Measurements from ENCODE around the gene HSPA1A. TPM values are rescaled to one million over a fixed set of nuclear protein-coding genes. Genes with fewer than 3 reads are reported as not detected.

The HSPA1A gene
- total and polyA plus RNA-seq, 9 of the 15 experiments (the other 6 are each of a cell fraction or from before 2014, with no cell fraction given), result 2.2 to 273 (median 107) TPM

GRCh38 chr6:31860349-31860748 is 45.0 kb downstream of the HSPA1A start:
- peaks cover 52% of the 10 kb centered on the region; the same call in 2 of the 3 replicates for H3K36me3 ChIP-seq (ENCODE audit: control insufficient read depth, insufficient read depth, low read length)
- H3K27me3 ChIP-seq (ENCODE audit: control insufficient read depth in 2 of 2, insufficient read depth in 2 of 2, low read length in 2 of 2), result no peaks in the 10 kb centered on the region
- ChIA-PET POLR2A (interaction anchor here (0.6 to 6.2 kb wide), 8 partner anchors 10 to 209 kb away, joined by 3 to 91 read pairs (median 8); partner anchors contain the start of genes GPANK1 and HSPA1B), CTCF (ENCODE audit: low intra/inter-chr PET ratio) (no interaction called here)
- H3K9ac ChIP-seq (ENCODE audit: insufficient read depth in 1 of 2, low read depth in 2 of 2, low read length in 2 of 2), result peak overlapping the region in 1 of 2 experiments; percentile 40; a peak in 2 of 4 replicates
- BruUV-seq (replicated peaks), result no TSS peak
- DNase-seq (ENCODE audit: extremely low read depth in 1 of 4, low spot score in 3 of 4) (no peak), FAIRE-seq (no peak), ATAC-seq (no peak)
- H3K4me1 ChIP-seq (replicated peaks in 1 of 2; ENCODE audit: control insufficient read depth in 2 of 2, insufficient read depth in 2 of 2, low read length in 2 of 2), result peaks cover 11 to 37% of the 10 kb centered on the region in 2 experiments; a peak in 4 of 5 replicates
- peaks cover 20% of the 10 kb centered on the region for H3K79me2 ChIP-seq (ENCODE audit: control insufficient read depth, insufficient read depth, low read length)
- TF ChIP-seq E2F6 (IDR thresholded peaks at IDR 0.05; ENCODE audit: borderline replicate concordance in 1 of 2, extremely low read depth in 1 of 2, insufficient read depth in 1 of 2, insufficient read length in 1 of 2, low read depth in 1 of 2, low read length in 1 of 2, poor library complexity in 1 of 2, severe bottlenecking in 1 of 2) (no peak), CCNT2 (IDR thresholded peaks at IDR 0.05; ENCODE audit: borderline replicate concordance, extremely low read depth, insufficient read length, low read depth, low read length) (peak; percentile 37), TARDBP (IDR thresholded peaks at IDR 0.05) (no peak), POLR2G (IDR thresholded peaks at IDR 0.05; ENCODE audit: low read depth, low read length) (0 out of 2 replicates have a peak, but pooled peaks have one; percentile 18), RBFOX2 (IDR thresholded peaks at IDR 0.05; ENCODE audit: low read depth, low read length) (peak; percentile 41; the same call in 1 of the 2 replicates), TAF15 (IDR thresholded peaks at IDR 0.05; ENCODE audit: low read depth, low read length) (0 out of 2 replicates have a peak, but pooled peaks have one; percentile 4), PML (IDR thresholded peaks at IDR 0.05; ENCODE audit: low read length) (peak; percentile 23; the same call in 1 of the 2 replicates)
- peaks cover 9% of the 10 kb centered on the region for H3K9me1 ChIP-seq (ENCODE audit: control insufficient read depth, insufficient read depth, low read length)
- intact Hi-C loops (cut with micrococcal nuclease) (no loop called here), in situ Hi-C loops (cut with MboI) (loop anchor here (5.0 kb wide), 1 partner anchor 198 kb away; the partner anchor contains the start of genes C6orf47 and GPANK1)
- no peak overlapping the region for H2AFZ ChIP-seq (ENCODE audit: low read depth, low read length)
- WGBS (ENCODE audit: insufficient coverage, low coverage, missing lambda C conversion rate), result 95% methylated on average over 13 of the region's 13 CpGs
- H3K9me3 ChIP-seq (replicated peaks; ENCODE audit: control insufficient read depth, insufficient read depth, low read depth, low read length), result no peaks in the 10 kb centered on the region
- H3K4me3 ChIP-seq, result no peak overlapping the region
- no peak overlapping the region for H3K27ac ChIP-seq (ENCODE audit: extremely low read depth, low read depth, low read length)
- H4K20me1 ChIP-seq (replicated peaks; ENCODE audit: control insufficient read depth, insufficient read depth, low read length), result no peaks in the 10 kb centered on the region
- no peak overlapping the region for H3K4me2 ChIP-seq (ENCODE audit: insufficient read depth, low read length)
